Neural cell (in vitro differentiated cells): ENCODE data around the gene SCGN.

Experiments used
- EP300 ChIP-seq: fragments of 450-650 bp; conservative IDR thresholded peaks from 2 replicates; pipeline ENCODE4 v1.6.1; 2014; ENCODE audit warnings: antibody characterized with exemption, mild to moderate bottlenecking, moderate library complexity; ENCODE audit not compliant: poor library complexity, severe bottlenecking
- EZH2 ChIP-seq: fragments of 200-600, 300-800 bp; shearing (Covaris generic), sonication (generic); IDR thresholded peaks from 2 replicates; pipeline ENCODE4 v1.6.1; 2014; ENCODE audit warnings: antibody characterized with exemption, low read length, borderline replicate concordance, mild to moderate bottlenecking; ENCODE audit not compliant: insufficient read depth, poor library complexity, severe bottlenecking
- POLR2AphosphoS5 ChIP-seq: IDR thresholded peaks from 2 replicates; pipeline ENCODE4 v1.6.1; 2012
- RAD21 ChIP-seq: fragments of 450-650 bp; conservative IDR thresholded peaks from 2 replicates; pipeline ENCODE4 v1.6.1; 2014; ENCODE audit warnings: antibody characterized with exemption, mild to moderate bottlenecking, moderate library complexity
- REST ChIP-seq: IDR thresholded peaks from 2 replicates; pipeline ENCODE4 v1.6.1; 2012; ENCODE audit warnings: borderline replicate concordance
- TAF1 ChIP-seq: IDR thresholded peaks from 2 replicates; pipeline ENCODE4 v1.6.1; 2012; ENCODE audit warnings: low read depth
- TF ChIP-seq, protein P1 (sequence below): fragments of 450-650 bp; IDR thresholded peaks from 2 replicates; pipeline ENCODE4 v1.5.1; 2014; ENCODE audit warnings: antibody characterized with exemption, mild to moderate bottlenecking, moderate library complexity; ENCODE audit not compliant: poor library complexity, severe bottlenecking

DNA sequence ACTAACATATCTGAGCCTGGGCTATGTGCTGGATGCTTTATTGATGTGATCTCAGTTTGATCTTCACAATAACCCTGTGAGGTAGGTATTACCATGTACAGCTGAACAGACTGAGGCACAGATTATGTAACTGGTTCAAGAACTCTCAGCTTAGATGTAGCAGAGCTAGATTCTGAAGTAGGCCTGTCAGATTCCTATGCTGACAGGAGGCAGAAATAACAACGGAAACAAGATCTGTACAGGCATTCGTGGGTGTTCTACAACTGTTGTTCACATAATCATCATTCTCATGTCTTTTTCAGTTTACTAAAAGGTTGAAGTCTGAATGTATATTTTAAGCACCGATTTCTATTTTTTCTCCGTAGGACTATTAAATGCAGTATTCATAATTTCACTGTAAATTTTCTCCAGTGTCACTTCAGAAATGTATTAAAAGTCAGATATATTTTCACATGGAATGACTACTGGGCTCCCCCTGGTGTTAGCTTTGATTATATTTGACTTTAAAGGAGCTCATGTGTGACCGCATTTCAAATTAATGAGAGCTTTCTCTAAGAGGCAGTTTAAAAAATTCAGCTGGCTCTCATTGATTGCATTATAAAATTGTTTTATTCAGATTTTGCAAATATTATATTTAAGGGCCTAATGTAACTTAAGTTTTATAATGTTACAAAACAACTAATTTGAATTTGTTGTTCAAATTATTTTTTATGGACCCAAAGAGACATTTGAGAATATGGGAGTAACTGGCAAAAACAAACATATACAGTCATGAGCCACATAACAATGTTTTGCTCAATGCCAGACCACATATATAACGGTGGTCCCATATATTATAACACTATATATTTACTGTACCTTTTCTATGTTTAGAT, 66.1 kb downstream of the SCGN start:
- no peak for TF ChIP-seq EZH2
- TF ChIP-seq, protein P1, sequence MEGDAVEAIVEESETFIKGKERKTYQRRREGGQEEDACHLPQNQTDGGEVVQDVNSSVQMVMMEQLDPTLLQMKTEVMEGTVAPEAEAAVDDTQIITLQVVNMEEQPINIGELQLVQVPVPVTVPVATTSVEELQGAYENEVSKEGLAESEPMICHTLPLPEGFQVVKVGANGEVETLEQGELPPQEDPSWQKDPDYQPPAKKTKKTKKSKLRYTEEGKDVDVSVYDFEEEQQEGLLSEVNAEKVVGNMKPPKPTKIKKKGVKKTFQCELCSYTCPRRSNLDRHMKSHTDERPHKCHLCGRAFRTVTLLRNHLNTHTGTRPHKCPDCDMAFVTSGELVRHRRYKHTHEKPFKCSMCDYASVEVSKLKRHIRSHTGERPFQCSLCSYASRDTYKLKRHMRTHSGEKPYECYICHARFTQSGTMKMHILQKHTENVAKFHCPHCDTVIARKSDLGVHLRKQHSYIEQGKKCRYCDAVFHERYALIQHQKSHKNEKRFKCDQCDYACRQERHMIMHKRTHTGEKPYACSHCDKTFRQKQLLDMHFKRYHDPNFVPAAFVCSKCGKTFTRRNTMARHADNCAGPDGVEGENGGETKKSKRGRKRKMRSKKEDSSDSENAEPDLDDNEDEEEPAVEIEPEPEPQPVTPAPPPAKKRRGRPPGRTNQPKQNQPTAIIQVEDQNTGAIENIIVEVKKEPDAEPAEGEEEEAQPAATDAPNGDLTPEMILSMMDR = peak; percentile 78
- no peak for TF ChIP-seq TAF1
- peak; percentile 72 for TF ChIP-seq RAD21
- TF ChIP-seq POLR2AphosphoS5 = no peak
- no peak for TF ChIP-seq EP300
- no peak for TF ChIP-seq REST
